Skeletal muscle tissue (tissue), 4 donors: Measurements from ENCODE around the gene ZNF566. TPM values are rescaled to one million over a fixed set of nuclear protein-coding genes. Genes with fewer than 3 reads are reported as not detected.

ENCODE experiments used
- H3K27ac ChIP-seq: one replicate; pipeline ENCODE4 v1.7.0; 2013; ENCODE audit warnings: mild to moderate bottlenecking, low read depth, low read length, inconsistent platforms
- H3K27me3 ChIP-seq, 3 donors: one replicate each; pipeline ENCODE4 v1.7.0; 2013; ENCODE audit warnings: low read length in 3 of 3; ENCODE audit not compliant: control insufficient read depth in 3 of 3, insufficient read depth in 3 of 3
- H3K36me3 ChIP-seq, 3 donors: one replicate each; pipeline ENCODE4 v1.7.0; 2013; ENCODE audit warnings: low read length in 3 of 3; ENCODE audit not compliant: control insufficient read depth in 3 of 3, insufficient read depth in 3 of 3
- H3K4me1 ChIP-seq, 3 donors: one replicate each; pipeline ENCODE4 v1.7.0; 2013; ENCODE audit warnings: low read length in 3 of 3, mild to moderate bottlenecking in 3 of 3; ENCODE audit not compliant: control insufficient read depth in 3 of 3, insufficient read depth in 3 of 3
- H3K4me3 ChIP-seq, 3 donors: one replicate each; pipeline ENCODE4 v1.7.0; 2013; ENCODE audit warnings: low read length in 3 of 3
- H3K9ac ChIP-seq, 3 donors: one replicate each; pipeline ENCODE4 v1.7.0; 2013; ENCODE audit warnings: low read length in 3 of 3, mild to moderate bottlenecking in 3 of 3, moderate library complexity in 2 of 3, low read depth in 1 of 3
- H3K9me3 ChIP-seq, 3 donors: one replicate each; pipeline ENCODE4 v1.7.0; 2013; ENCODE audit warnings: low read length in 3 of 3; ENCODE audit not compliant: control insufficient read depth in 3 of 3
- total RNA-seq: library from RNA; depleted of rRNA; stranded (reverse); fragments of >200 nt; gene quantifications from one replicate; pipeline ENCODE4 v1.2.3, GENCODE V29; 2014
- donor health status: Osteomylitis.

ZNF566 gene
- total RNA-seq, 1 donor from 2014 or later: 14.1 TPM

DNA sequence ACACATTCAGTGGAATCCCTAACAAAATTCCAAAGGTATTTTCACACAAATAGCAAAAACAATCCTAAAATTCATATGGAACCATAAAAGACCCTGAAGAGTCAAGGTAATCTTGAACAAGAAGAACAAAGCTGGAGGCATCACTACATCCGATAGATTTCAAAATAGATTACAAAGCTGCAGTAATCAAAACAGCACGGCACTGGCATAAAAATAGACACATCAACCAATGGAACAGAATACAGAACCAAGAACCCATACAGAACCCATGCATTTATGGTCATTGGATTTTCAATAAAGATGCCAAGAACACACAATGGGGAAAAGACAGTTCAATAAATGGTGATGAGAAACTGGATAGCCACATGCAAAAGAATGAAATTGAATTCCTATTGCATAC is 32.5 kb downstream of the ZNF566 start:
- Histone ChIP-seq H3K4me1 (no peaks in the 10 kb centered on the region), H3K27ac (no peak overlapping the region), H3K9me3 (peaks cover 2 to 12% (median 4%) of the 10 kb centered on the region in 3 donors), H3K4me3 (no peak overlapping the region), H3K27me3 (no peaks in the 10 kb centered on the region), H3K36me3 (peaks cover 6 to 30% (median 18%) of the 10 kb centered on the region in 3 donors), H3K9ac (no peak overlapping the region)

DNA sequence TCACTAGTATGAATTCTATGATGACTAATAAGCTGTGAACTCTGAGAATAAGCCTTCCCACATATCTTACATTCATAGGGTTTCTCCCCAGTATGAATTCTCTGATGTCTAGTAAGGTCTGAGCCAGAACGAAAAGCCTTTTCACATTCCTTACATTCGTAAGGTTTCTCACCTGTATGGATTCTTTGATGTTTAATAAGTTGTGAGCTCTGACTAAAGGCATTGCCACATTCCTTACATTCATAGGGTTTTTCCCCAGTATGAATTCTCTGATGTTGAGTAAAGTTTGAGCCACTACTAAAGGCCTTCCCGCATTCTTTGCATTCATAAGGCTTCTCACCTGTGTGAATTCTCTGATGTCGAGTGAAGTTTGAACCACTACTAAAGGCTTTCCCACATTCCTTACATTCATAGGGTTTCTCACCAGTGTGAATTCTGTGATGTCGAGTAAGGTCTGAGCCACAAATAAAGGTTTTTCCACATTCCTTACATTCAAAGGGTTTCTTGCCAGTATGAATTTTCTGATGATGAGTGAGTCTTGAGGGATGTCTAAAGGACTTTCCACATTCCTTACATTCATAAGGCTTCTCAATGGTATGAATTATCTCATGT is 40.2 kb downstream of the ZNF566 start:
- H3K27ac ChIP-seq: no peak overlapping the region
- H3K27me3 ChIP-seq: no peaks in the 10 kb centered on the region
- no peak overlapping the region for H3K9ac ChIP-seq
- H3K4me3 ChIP-seq: peak overlapping the region in 2 of 3 donors; percentile 42 to 50
- peaks cover 34 to 56% (median 42%) of the 10 kb centered on the region in 3 donors for H3K36me3 ChIP-seq
- H3K9me3 ChIP-seq: peaks cover 26 to 47% (median 29%) of the 10 kb centered on the region in 3 donors
- H3K4me1 ChIP-seq: no peaks in the 10 kb centered on the region

DNA sequence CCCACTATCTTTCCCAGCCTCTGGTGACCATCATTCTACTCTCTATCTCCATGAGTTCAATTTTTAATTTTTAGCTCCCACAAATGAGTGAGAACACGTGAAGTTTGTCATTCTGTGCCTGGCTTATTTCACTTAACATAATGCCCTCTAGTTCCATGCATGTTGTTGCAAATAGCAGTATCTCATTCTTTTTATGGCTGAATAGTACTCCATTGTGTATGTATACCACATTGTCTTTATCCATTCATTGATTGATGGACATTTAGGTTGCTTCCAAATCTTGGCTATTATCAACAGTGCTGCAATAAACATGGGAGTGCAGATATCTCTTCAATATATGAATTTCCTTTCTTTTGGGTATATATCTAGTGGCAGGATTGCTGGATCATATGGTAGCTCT is 48.0 kb downstream of the ZNF566 start:
- H3K27me3 ChIP-seq: no peaks in the 10 kb centered on the region
- peaks cover 0 to 2% (median 0%) of the 10 kb centered on the region in 3 donors for H3K36me3 ChIP-seq
- no peak overlapping the region for H3K4me3 ChIP-seq
- no peak overlapping the region for H3K27ac ChIP-seq
- no peak overlapping the region for H3K9ac ChIP-seq
- H3K9me3 ChIP-seq: peaks cover 10 to 23% (median 14%) of the 10 kb centered on the region in 3 donors
- no peaks in the 10 kb centered on the region for H3K4me1 ChIP-seq

DNA sequence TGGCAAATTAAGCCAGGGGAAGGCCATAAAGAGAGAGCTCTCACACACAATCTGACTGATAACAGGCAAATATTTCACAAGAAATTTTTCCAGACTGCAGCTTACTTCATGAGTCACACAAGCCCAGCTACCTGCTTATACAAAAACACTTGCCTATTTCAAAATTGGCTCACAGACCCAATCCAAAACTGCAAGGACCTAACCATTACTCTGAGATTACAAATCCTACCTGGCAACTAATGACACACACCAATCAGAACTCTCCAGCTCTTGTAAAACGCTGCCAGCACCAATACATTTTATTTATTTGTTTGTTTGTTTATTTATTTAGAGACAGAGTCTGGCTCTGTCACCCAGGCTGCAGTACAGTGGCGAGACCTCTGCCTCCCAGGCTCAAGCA is 52.8 kb downstream of the ZNF566 start:
- Histone ChIP-seq H3K9me3 (peaks cover 0 to 9% (median 5%) of the 10 kb centered on the region in 3 donors), H3K4me1 (no peaks in the 10 kb centered on the region), H3K36me3 (no peaks in the 10 kb centered on the region)

GRCh38 chr19:36423925-36424324 is 65.4 kb downstream of the ZNF566 start:
- H3K36me3 ChIP-seq: no peaks in the 10 kb centered on the region
- H3K9me3 ChIP-seq: peaks cover 0 to 7% (median 2%) of the 10 kb centered on the region in 3 donors

More for the DNA sequence above, 52.8 kb downstream of the ZNF566 start:
- no peak overlapping the region for H3K4me3 ChIP-seq
- H3K9ac ChIP-seq: no peak overlapping the region
- no peaks in the 10 kb centered on the region for H3K27me3 ChIP-seq
- H3K27ac ChIP-seq: no peak overlapping the region

GRCh38 chr19:36421749-36422481 is 67.4 kb downstream of the ZNF566 start:
- peak overlapping the region; percentile 36 to 65 (median 60) for H3K4me3 ChIP-seq
- H3K36me3 ChIP-seq: no peaks in the 10 kb centered on the region
- H3K9ac ChIP-seq: peak overlapping the region in 2 of 3 donors; percentile 8 to 57
- peaks cover 0 to 7% (median 2%) of the 10 kb centered on the region in 3 donors for H3K9me3 ChIP-seq
- no peak overlapping the region for H3K27ac ChIP-seq
- peaks cover 9 to 11% (median 10%) of the 10 kb centered on the region in 3 donors for H3K4me1 ChIP-seq
- peaks cover 0 to 9% (median 6%) of the 10 kb centered on the region in 3 donors for H3K27me3 ChIP-seq

More at GRCh38 chr19:36423925-36424324, 65.4 kb downstream of the ZNF566 start:
- Histone ChIP-seq H3K27me3 (peaks cover 0 to 9% (median 6%) of the 10 kb centered on the region in 3 donors), H3K4me1 (peaks cover 0 to 2% (median 0%) of the 10 kb centered on the region in 3 donors), H3K9ac (no peak overlapping the region), H3K4me3 (no peak overlapping the region), H3K27ac (no peak overlapping the region)

DNA sequence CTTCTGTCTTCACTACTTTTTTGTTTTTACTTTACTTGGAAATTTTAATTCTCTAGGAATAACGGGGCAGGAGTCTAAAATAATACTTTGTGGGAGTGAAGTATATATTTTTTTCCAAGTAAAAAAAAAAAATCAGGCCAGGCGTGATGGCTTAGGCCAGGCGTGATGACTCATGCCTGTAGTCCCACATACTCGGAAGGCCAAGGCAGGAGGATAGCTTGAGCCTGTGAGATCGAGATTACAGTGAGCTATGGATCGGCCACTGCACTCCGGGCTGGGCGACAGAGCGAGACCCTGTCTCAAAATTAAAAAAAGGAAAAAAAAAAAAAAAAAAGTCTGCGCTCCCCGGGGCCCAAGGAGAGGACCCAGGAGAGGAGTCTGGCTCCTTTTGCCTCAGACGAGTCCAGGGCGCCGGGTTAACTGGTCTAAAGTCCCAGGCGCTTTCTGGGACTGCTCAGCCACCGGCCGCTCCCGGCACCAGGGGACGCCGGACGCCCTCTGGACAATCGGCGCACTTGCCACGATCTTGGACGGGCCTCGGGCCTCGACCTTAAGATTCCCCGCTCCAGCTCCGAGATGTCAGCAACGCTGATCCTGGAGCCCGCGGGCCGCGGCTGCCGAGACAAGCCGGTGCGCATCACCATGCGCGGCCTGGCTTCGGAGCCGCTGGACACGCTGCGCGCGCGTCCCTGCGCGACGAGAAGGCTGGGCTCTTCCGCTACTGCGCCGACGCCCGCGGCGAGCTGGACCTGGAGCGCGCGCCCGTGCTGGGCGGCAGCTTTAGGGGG is 68.2 kb downstream of the ZNF566 start:
- no peaks in the 10 kb centered on the region for H3K36me3 ChIP-seq
- H3K9ac ChIP-seq: peak overlapping the region in 2 of 3 donors; percentile 8 to 57
- H3K4me1 ChIP-seq: peaks cover 9 to 11% (median 10%) of the 10 kb centered on the region in 3 donors
- peaks cover 0 to 7% (median 2%) of the 10 kb centered on the region in 3 donors for H3K9me3 ChIP-seq
- peaks cover 0 to 9% (median 6%) of the 10 kb centered on the region in 3 donors for H3K27me3 ChIP-seq
- H3K4me3 ChIP-seq: peak overlapping the region; percentile 36 to 65 (median 60)
- no peak overlapping the region for H3K27ac ChIP-seq

DNA sequence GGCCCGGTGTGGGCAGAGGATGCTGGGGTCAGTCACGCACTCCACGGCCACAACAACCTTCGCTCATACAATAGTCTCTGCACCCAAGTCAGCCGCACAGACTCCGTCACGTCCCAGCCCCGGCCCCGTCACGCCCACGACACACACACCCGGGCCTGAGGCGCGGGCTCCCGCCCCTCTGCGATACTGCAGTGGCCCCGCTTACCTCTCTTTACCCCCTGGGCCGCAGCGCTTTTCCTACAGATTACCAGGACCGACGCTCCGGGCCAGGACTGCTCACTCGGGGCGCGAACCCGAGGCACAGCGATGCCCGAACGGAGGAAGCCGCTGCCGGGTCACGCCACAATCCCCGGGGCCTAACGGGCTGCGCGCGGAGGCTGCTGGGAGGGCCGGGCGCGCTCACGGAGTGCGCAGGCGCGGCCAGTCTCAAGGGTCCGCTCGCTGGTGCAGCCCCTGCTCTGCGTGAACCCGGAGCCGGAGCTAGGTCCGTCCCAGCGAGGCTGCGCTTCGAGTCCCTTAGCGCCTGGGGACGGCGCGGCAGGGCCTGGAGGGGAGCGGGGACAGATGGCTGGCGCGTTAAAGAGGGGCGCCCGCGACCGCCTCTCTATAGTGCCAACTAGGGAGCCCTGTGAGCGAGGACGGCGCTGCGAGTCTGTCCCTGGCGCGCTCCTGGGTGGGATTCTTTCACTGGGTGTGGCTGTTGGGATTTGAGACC is 70.9 kb downstream of the ZNF566 start, which contains the start of gene ZFP82:
Gene ZFP82 (minus strand): TSS at position 358 of the 715 bp plus-strand sequence. CDS start 8,855 bp downstream, outside the sequence.
- Histone ChIP-seq H3K4me1 (peaks cover 9 to 11% (median 10%) of the 10 kb centered on the region in 3 donors), H3K27ac (peak within 1 kb of the TSS; percentile 77), H3K9me3 (peaks cover 0 to 7% (median 0%) of the 10 kb centered on the region in 3 donors)

DNA sequence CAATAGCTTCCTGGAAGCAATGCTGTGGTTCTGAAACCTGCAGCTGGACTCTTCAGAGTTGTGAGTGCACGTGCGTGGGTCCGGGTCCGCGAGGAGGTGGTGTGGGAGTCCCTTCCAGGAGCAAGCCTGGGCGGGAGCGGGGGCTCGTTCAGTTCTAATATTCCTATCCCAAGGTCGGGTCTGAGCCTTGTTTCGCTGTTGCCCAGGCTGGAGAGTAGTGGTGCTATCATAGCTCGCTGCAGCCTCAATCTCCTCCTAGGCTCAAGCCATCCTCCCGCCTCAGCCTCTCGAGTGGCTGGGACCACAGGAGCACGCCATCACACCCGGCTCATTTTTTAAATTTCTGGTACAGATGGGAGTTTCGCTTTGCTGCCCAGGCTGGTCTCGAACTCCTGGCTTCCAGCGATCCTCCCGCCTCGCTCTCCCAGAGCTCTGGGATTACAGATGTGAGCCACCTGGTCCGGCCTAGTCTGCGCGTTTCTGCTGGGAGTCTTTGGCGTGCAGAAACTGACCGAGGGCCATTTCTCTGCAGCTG is 71.5 kb downstream of the ZNF566 start:
- Histone ChIP-seq H3K4me3 (peak overlapping the region; percentile 86 to 93 (median 89)), H3K4me1 (peaks cover 9 to 11% (median 10%) of the 10 kb centered on the region in 3 donors), H3K27ac (peak overlapping the region; percentile 77), H3K9me3 (peaks cover 0 to 7% (median 0%) of the 10 kb centered on the region in 3 donors), H3K9ac (peak overlapping the region; percentile 77 to 91 (median 86)), H3K27me3 (peaks cover 0 to 9% (median 6%) of the 10 kb centered on the region in 3 donors), H3K36me3 (no peaks in the 10 kb centered on the region)

More for the DNA sequence above, 70.9 kb downstream of the ZNF566 start, which contains the start of gene ZFP82:
- Histone ChIP-seq H3K36me3 (no peaks in the 10 kb centered on the region), H3K9ac (peak within 1 kb of the TSS; percentile 77 to 91 (median 86)), H3K27me3 (peaks cover 0 to 9% (median 6%) of the 10 kb centered on the region in 3 donors), H3K4me3 (peak within 1 kb of the TSS; percentile 86 to 93 (median 89))
